KMS-11 (cell line): Measurements from ENCODE around the gene NAA25.
A peak's percentile ranks its signal among the peaks of the same experiment; 100 is the strongest.
"Not testable (repeated sequence)": the region's sequence is repeated elsewhere in the genome, so short reads cannot be mapped to it uniquely, and the experiment has no call there.

Experiments used
- H2AFZ ChIP-seq: fragments of 200-600 bp; sonication (generic); 2 replicates; pipeline ENCODE4 v1.6.1; 2016; ENCODE audit warnings: antibody characterized with exemption, mixed run types, low read depth
- H3K27ac ChIP-seq: fragments of 200-600 bp; sonication (generic); 2 replicates; pipeline ENCODE4 v1.6.1; 2016; ENCODE audit warnings: mild to moderate bottlenecking, mixed run types
- H3K27me3 ChIP-seq: fragments of 200-600 bp; sonication (generic); 2 replicates; pipeline ENCODE4 v1.6.1; 2017; ENCODE audit warnings: mild to moderate bottlenecking, low read depth, mixed run types, moderate library complexity; ENCODE audit not compliant: insufficient read depth
- H3K36me3 ChIP-seq: fragments of 200-600 bp; sonication (generic); 2 replicates; pipeline ENCODE4 v1.6.1; 2017; ENCODE audit warnings: mild to moderate bottlenecking, mixed run types; ENCODE audit not compliant: insufficient read depth
- H3K4me1 ChIP-seq: fragments of 200-600 bp; sonication (generic); 2 replicates; pipeline ENCODE4 v1.6.1; 2016; ENCODE audit warnings: mild to moderate bottlenecking, low read depth, mixed run types; ENCODE audit not compliant: poor library complexity, severe bottlenecking
- H3K4me2 ChIP-seq: fragments of 200-600 bp; sonication (generic); 2 replicates; pipeline ENCODE4 v1.7.0; 2016; ENCODE audit warnings: mild to moderate bottlenecking, mixed run types
- H3K4me3 ChIP-seq: fragments of 200-600 bp; sonication (generic); IDR thresholded peaks from 2 replicates; pipeline ENCODE4 v1.6.1; 2017; ENCODE audit warnings: low read depth, low read length, mixed read lengths; ENCODE audit not compliant: insufficient read depth
- H3K79me2 ChIP-seq: fragments of 200-600 bp; sonication (generic); 2 replicates; pipeline ENCODE4 v1.6.1; 2016; ENCODE audit warnings: low read depth, mixed run types; ENCODE audit not compliant: insufficient read depth
- H3K9ac ChIP-seq: fragments of 200-600 bp; sonication (generic); 2 replicates; pipeline ENCODE4 v1.6.1; 2016; ENCODE audit warnings: mild to moderate bottlenecking, mixed run types
- H4K20me1 ChIP-seq: fragments of 200-600 bp; sonication (generic); 2 replicates; pipeline ENCODE4 v1.6.1; 2016; ENCODE audit warnings: mild to moderate bottlenecking, mixed run types; ENCODE audit not compliant: insufficient read depth
- CTCF ChIP-seq: fragments of 200-600 bp; sonication (generic); conservative IDR thresholded peaks from 2 replicates; pipeline ENCODE4 v1.6.1; 2017; ENCODE audit warnings: low read depth, mild to moderate bottlenecking, antibody characterized with exemption, low read length, moderate library complexity, mixed read lengths

NAA25 gene

DNA sequence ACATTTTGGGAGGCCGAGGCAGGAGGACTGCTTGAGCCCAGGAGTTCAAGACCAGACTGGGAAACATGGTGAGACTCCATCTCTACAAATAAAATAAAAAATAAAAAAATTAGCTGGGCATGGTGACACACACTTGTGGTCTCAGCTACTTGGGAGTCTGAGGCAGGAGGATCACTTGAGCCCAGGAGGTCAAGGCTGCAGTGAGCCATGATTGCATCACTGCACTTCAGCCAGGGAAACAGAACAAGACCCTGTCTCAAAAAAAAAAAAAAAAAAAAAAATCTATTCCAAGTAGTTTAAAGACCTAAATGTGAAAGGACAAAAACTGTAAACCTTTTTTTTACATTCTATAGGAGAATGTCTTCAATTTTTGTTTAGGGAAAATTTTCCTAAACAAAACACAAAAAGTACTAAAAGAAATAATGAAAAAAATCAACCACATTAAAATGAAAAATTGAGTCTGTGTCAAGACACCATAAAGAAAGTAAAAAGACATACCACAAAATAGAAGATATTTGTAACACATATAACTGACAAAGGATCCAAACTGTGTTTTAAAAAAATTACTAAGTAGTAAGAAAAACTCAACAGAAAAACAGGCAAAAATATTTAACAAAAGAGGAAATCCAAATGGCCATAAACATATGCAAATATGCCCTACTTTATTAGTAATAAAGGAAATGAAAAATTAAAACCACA is 112.7 kb downstream of the NAA25 start:
- H3K4me3 ChIP-seq: no peak overlapping the region
- no peak for TF ChIP-seq CTCF
- no peaks in the 10 kb centered on the region for H4K20me1 ChIP-seq
- no peaks in the 10 kb centered on the region for H3K79me2 ChIP-seq
- peaks cover 58% of the 10 kb centered on the region for H3K4me1 ChIP-seq
- H3K4me2 ChIP-seq: no peak overlapping the region
- no peak overlapping the region for H2AFZ ChIP-seq
- H3K27me3 ChIP-seq: no peaks in the 10 kb centered on the region
- H3K9ac ChIP-seq: no peak overlapping the region
- H3K36me3 ChIP-seq: no peaks in the 10 kb centered on the region
- H3K27ac ChIP-seq: no peak overlapping the region

DNA sequence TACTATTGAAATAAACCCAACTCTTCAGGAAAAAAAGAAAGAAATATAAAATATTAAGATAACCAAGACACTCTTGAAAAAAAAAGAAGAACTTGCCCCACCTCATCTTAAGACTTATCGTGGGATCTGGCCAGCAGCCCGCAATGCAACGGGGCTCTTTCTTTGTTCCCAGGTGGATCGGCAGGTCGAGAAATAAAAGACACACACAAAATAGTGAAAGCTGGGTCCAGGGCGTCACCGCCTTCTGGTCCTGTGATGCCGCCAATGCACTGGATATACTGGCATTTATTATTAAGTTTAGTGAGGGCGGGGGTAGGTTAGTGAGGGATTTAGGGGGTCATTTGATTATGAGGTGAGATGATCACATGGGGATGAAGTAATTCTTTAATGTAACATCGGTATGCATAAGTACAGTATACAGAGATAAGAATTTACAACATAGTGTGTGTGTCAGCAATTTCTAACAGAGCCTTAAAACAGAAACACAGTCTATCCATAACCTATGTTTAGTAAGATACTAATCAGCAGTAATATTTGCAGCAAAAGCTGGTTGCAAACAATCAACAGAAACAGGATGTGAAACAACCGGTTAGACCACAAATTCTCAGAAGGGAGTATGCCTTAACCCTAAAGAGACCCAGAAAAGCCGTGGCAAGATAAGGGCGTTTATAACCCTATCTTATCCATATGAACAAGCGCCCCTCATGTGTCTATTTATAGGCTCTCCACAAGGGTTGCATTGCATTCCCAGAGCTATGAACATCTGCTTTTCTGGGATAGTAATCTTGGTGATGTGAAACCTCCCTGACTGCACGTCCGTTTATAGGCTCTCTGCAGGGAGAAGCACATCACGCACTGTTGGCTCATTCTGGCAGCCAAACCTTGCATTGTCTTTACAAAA is 114.1 kb downstream of the NAA25 start:
- H3K79me2 ChIP-seq, H3K27me3 ChIP-seq, H3K4me3 ChIP-seq, H3K36me3 ChIP-seq, H2AFZ ChIP-seq, H4K20me1 ChIP-seq: not testable (repeated sequence)
- peak overlapping the region; percentile 65 for H3K27ac ChIP-seq
- H3K4me1 ChIP-seq: peaks cover 58% of the 10 kb centered on the region
- H3K4me2 ChIP-seq: peak overlapping the region; percentile 71
- peak overlapping the region; percentile 18; the same call in 1 of the 2 replicates for H3K9ac ChIP-seq

DNA sequence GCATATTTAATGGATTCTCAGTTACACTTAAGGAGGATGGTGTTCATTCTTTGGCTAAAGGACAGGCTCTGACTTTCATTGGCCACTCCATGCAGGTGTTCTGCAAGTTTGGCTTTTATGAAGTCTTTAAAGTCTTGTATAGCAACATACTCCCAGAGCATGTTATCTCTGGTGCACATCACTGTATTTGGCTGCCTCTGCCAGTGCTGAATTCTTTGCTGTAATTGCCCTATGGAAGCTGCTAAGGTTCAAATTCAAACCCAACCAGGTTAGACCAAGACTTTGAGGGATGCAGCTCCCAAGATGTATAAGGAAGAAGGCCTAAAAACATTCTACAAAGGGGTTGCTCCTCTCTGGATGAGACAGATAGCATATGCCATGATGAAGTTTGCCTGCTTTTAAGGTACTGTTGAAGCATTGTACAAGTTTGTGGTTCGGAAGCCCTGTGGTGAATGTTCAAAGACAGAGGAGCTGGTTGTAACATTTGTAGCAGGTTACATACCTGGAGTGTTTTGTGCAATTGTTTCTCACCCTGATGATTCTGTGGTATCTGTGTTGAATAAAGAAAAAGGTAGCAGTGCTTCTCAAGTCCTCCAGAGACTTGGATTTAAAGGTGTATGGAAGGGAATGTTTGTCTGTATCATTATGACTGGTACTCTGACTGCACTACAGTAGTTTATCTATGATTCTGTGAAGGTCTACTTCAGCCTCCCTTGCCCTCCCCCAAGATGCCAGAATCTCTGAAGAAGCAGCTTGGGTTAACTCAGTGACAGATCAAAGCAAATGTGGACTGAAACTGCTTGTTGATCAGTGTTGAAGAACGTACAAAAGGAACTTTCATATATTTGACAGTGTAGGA is 115.1 kb downstream of the NAA25 start:
- Histone ChIP-seq H3K79me2 (no peaks in the 10 kb centered on the region), H3K4me1 (peaks cover 58% of the 10 kb centered on the region), H3K9ac (peak overlapping the region; percentile 18; the same call in 1 of the 2 replicates), H3K27me3 (no peaks in the 10 kb centered on the region), H2AFZ (no peak overlapping the region), H3K27ac (peak overlapping the region; percentile 65), H3K36me3 (no peaks in the 10 kb centered on the region), H4K20me1 (no peaks in the 10 kb centered on the region), H3K4me2 (peak overlapping the region; percentile 71), H3K4me3 (no peak overlapping the region)
- no peak for TF ChIP-seq CTCF

DNA sequence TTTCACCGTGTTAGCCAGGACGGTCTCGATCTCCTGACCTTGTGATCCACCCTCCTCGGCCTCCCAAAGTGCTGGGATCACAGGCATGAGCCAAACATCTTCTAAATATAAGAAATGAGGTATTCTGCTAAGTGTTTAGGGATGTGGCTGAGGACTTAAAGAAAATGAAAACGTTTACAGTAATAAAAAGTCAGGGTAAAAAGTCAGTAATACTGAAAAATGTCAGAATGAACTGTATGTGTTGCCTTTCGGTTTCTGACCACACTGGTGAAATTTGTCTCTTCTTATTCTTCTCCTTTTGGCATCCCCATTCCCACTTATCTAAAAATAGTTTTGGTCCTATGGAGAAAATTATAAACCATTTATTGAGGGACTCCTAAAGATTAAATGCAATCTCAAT is 116.1 kb downstream of the NAA25 start:
- no peaks in the 10 kb centered on the region for H3K79me2 ChIP-seq
- no peak overlapping the region for H2AFZ ChIP-seq
- H3K27ac ChIP-seq: no peak overlapping the region
- no peak overlapping the region for H3K9ac ChIP-seq
- no peak for TF ChIP-seq CTCF
- H3K4me2 ChIP-seq: peak overlapping the region; percentile 71; the same call in 1 of the 2 replicates
- H3K4me1 ChIP-seq: peaks cover 57% of the 10 kb centered on the region
- no peaks in the 10 kb centered on the region for H3K27me3 ChIP-seq
- H4K20me1 ChIP-seq: no peaks in the 10 kb centered on the region
- no peak overlapping the region for H3K4me3 ChIP-seq
- H3K36me3 ChIP-seq: no peaks in the 10 kb centered on the region
